Osteoblast (primary cell): Measurements from ENCODE around the gene GLRA1. TPM values are rescaled to one million over a fixed set of nuclear protein-coding genes. Genes with fewer than 3 reads are reported as not detected.

Experiments used
- DNase-seq: peaks from one replicate; pipeline ENCODE4 v3.0.0; 2011; ENCODE audit warnings: low spot score, mixed read lengths; ENCODE audit not compliant: insufficient read length; ENCODE audit errors: missing footprints
- H2AFZ ChIP-seq: 2 replicates; pipeline ENCODE4 v1.6.0; 2011; ENCODE audit warnings: mild to moderate bottlenecking, low read length
- H3K27ac ChIP-seq: 2 replicates; pipeline ENCODE4 v1.5.1; 2011; ENCODE audit warnings: mild to moderate bottlenecking, low read depth, low read length, moderate library complexity
- H3K27me3 ChIP-seq: 2 replicates; pipeline ENCODE4 v1.6.0; 2012; ENCODE audit warnings: mild to moderate bottlenecking, control low read depth, inconsistent platforms, low read length, moderate library complexity; ENCODE audit not compliant: insufficient read depth
- H3K36me3 ChIP-seq: 2 replicates; pipeline ENCODE4 v1.5.1; 2011; ENCODE audit warnings: mild to moderate bottlenecking, low read length, control low read depth, moderate library complexity; ENCODE audit not compliant: insufficient read depth
- H3K4me1 ChIP-seq: 2 replicates; pipeline ENCODE4 v1.5.1; 2011; ENCODE audit warnings: mild to moderate bottlenecking, low read length, control low read depth, moderate library complexity; ENCODE audit not compliant: insufficient read depth
- H3K4me2 ChIP-seq: 2 replicates; pipeline ENCODE4 v1.6.0; 2011; ENCODE audit warnings: mild to moderate bottlenecking, low read length; ENCODE audit not compliant: insufficient read depth
- H3K4me3 ChIP-seq: fragments of 200-600 bp; sonication (generic); 3 replicates; pipeline ENCODE4 v1.5.1; 2012; ENCODE audit warnings: mild to moderate bottlenecking, low read length, inconsistent platforms; ENCODE audit not compliant: insufficient read depth
- H3K79me2 ChIP-seq: 2 replicates; pipeline ENCODE4 v1.6.0; 2012; ENCODE audit warnings: mild to moderate bottlenecking, low read length, control low read depth, inconsistent platforms; ENCODE audit not compliant: insufficient read depth
- H3K9me3 ChIP-seq: 2 replicates; pipeline ENCODE4 v1.5.1; 2011; ENCODE audit warnings: low read depth, low read length, control low read depth
- H4K20me1 ChIP-seq: 2 replicates; pipeline ENCODE4 v1.6.0; 2012; ENCODE audit warnings: mild to moderate bottlenecking, low read length, control low read depth; ENCODE audit not compliant: insufficient read depth
- CTCF ChIP-seq: IDR thresholded peaks from 2 replicates; pipeline ENCODE4 v1.5.1; 2011; ENCODE audit warnings: mild to moderate bottlenecking, low read depth, low read length, moderate library complexity; ENCODE audit errors: extremely low read depth
- total RNA-seq: library from RNA; depleted of rRNA; stranded (reverse); fragments of >200 nt; gene quantifications from 2 replicates; pipeline ENCODE4 v1.2.3, GENCODE V29; 2012

GLRA1 gene
- total RNA-seq, 1 donor, result not detected

- H3K79me2 ChIP-seq, result no peaks in the 10 kb centered on the region
- no peak overlapping the region for H2AFZ ChIP-seq
- H3K4me2 ChIP-seq, result no peak overlapping the region
- H4K20me1 ChIP-seq, result no peaks in the 10 kb centered on the region
- no peak for DNase-seq
- no peaks in the 10 kb centered on the region for H3K36me3 ChIP-seq
- H3K4me3 ChIP-seq, result no peak overlapping the region
- no peaks in the 10 kb centered on the region for H3K4me1 ChIP-seq
- no peaks in the 10 kb centered on the region for H3K27me3 ChIP-seq
- no peak for TF ChIP-seq CTCF
- H3K27ac ChIP-seq, result no peak overlapping the region
- H3K9me3 ChIP-seq, result no peaks in the 10 kb centered on the region
These were observed 32.1 kb upstream of the GLRA1 start for GRCh38 chr5:151956725-151957124.

DNA sequence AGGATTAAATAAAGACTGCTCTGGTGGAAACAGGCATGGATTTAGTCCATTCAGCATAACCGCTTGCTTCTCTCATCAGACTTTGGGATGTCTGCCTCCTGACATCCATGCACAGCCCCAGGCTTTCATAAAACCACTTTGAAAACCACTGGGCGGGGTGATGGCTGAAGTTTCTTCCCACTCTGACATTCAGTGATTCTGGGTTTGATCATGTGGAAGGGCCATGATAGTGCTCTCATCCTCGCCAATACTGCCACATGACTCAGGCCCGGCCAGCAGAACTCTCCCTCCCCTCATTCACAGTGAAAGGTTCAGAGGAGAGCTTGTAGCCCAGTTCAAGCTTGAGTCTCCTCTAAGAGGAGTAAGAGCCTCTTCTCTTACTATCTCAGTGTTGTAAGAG is 29.6 kb upstream of the GLRA1 start:
- H3K36me3 ChIP-seq, result no peaks in the 10 kb centered on the region
- H3K27ac ChIP-seq, result no peak overlapping the region
- no peak for TF ChIP-seq CTCF
- DNase-seq, result no peak
- H3K4me2 ChIP-seq, result no peak overlapping the region
- H3K4me1 ChIP-seq, result no peaks in the 10 kb centered on the region
- no peaks in the 10 kb centered on the region for H3K27me3 ChIP-seq
- H3K9me3 ChIP-seq, result no peaks in the 10 kb centered on the region
- H3K4me3 ChIP-seq, result no peak overlapping the region
- H3K79me2 ChIP-seq, result no peaks in the 10 kb centered on the region
- no peaks in the 10 kb centered on the region for H4K20me1 ChIP-seq
- H2AFZ ChIP-seq, result no peak overlapping the region

DNA sequence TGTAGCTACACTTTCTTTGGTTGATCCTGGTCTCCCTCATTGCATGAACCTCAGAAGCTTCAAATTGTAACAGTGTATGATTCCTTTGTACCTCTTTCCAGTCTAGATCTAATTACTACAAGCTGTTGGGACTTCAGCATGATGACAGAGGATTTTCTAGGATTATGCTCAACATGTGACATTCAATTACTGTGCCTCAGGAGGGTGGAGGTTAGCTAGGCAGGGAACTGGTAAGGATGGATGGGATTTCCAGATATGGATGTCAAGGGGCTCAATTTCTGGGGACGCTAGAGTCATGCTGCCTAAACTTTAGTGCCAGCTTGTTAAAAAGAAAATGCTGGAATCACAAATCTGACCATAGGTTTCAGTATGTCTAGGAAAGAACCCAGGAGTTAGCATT is 29.2 kb upstream of the GLRA1 start:
- no peak overlapping the region for H2AFZ ChIP-seq
- TF ChIP-seq CTCF, result no peak
- H3K36me3 ChIP-seq, result no peaks in the 10 kb centered on the region
- H3K79me2 ChIP-seq, result no peaks in the 10 kb centered on the region
- DNase-seq, result no peak
- H3K27me3 ChIP-seq, result no peaks in the 10 kb centered on the region
- H3K4me1 ChIP-seq, result no peaks in the 10 kb centered on the region
- H3K4me3 ChIP-seq, result no peak overlapping the region
- H4K20me1 ChIP-seq, result no peaks in the 10 kb centered on the region
- no peak overlapping the region for H3K4me2 ChIP-seq
- H3K9me3 ChIP-seq, result no peaks in the 10 kb centered on the region
- H3K27ac ChIP-seq, result no peak overlapping the region

GRCh38 chr5:151952238-151952637 is 27.6 kb upstream of the GLRA1 start:
- H3K27me3 ChIP-seq, result no peaks in the 10 kb centered on the region
- H4K20me1 ChIP-seq, result no peaks in the 10 kb centered on the region
- no peak overlapping the region for H2AFZ ChIP-seq

More at GRCh38 chr5:151952238-151952637, 27.6 kb upstream of the GLRA1 start:
- no peak for TF ChIP-seq CTCF
- no peaks in the 10 kb centered on the region for H3K79me2 ChIP-seq
- H3K9me3 ChIP-seq, result no peaks in the 10 kb centered on the region
- H3K36me3 ChIP-seq, result no peaks in the 10 kb centered on the region
- no peak overlapping the region for H3K4me3 ChIP-seq
- H3K4me2 ChIP-seq, result no peak overlapping the region
- H3K27ac ChIP-seq, result no peak overlapping the region
- H3K4me1 ChIP-seq, result no peaks in the 10 kb centered on the region
- no peak for DNase-seq
